Neural cell (in vitro differentiated cells): ENCODE measurements around the gene SYP.

Experiments
- EP300 ChIP-seq: fragments of 450-650 bp; conservative IDR thresholded peaks from 2 replicates; pipeline ENCODE4 v1.6.1; 2014; ENCODE audit warnings: antibody characterized with exemption, mild to moderate bottlenecking, moderate library complexity; ENCODE audit not compliant: poor library complexity, severe bottlenecking
- EZH2 ChIP-seq: fragments of 200-600, 300-800 bp; shearing (Covaris generic), sonication (generic); IDR thresholded peaks from 2 replicates; pipeline ENCODE4 v1.6.1; 2014; ENCODE audit warnings: antibody characterized with exemption, low read length, borderline replicate concordance, mild to moderate bottlenecking; ENCODE audit not compliant: insufficient read depth, poor library complexity, severe bottlenecking
- POLR2AphosphoS5 ChIP-seq: IDR thresholded peaks from 2 replicates; pipeline ENCODE4 v1.6.1; 2012
- TF ChIP-seq, protein P1 (sequence below): fragments of 450-650 bp; IDR thresholded peaks from 2 replicates; pipeline ENCODE4 v1.5.1; 2014; ENCODE audit warnings: antibody characterized with exemption, mild to moderate bottlenecking, moderate library complexity; ENCODE audit not compliant: poor library complexity, severe bottlenecking

DNA sequence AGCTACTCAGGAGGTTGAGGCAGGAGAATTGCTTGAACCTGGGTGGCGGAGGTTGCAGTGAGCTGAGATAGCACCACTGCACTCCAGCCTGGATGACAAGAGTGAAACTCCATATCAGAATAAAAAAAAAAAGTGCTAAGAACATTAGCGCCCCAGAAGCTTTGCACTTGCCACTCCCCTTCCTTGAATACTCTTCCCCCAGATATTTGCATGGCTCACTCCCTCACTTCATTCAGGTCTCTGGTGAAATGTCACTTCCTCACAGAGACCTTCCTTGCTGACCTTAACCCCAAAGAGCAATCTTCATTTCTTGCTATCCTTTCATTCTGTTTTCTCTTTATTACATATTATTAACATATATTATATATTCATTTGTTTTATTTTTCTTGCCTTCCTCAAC lies 21.9 kb upstream of the SYP start:
- TF ChIP-seq, protein P1, sequence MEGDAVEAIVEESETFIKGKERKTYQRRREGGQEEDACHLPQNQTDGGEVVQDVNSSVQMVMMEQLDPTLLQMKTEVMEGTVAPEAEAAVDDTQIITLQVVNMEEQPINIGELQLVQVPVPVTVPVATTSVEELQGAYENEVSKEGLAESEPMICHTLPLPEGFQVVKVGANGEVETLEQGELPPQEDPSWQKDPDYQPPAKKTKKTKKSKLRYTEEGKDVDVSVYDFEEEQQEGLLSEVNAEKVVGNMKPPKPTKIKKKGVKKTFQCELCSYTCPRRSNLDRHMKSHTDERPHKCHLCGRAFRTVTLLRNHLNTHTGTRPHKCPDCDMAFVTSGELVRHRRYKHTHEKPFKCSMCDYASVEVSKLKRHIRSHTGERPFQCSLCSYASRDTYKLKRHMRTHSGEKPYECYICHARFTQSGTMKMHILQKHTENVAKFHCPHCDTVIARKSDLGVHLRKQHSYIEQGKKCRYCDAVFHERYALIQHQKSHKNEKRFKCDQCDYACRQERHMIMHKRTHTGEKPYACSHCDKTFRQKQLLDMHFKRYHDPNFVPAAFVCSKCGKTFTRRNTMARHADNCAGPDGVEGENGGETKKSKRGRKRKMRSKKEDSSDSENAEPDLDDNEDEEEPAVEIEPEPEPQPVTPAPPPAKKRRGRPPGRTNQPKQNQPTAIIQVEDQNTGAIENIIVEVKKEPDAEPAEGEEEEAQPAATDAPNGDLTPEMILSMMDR = no peak
- no peak for TF ChIP-seq EP300
- TF ChIP-seq POLR2AphosphoS5 = no peak
- TF ChIP-seq EZH2 = no peak
